GM13976 (cell line): ENCODE results near the gene MGAT5.

Experiments used
- DNase-seq: peaks from one replicate; pipeline ENCODE4 v3.0.0; 2012; ENCODE audit warnings: low spot score
- CTCF ChIP-seq: IDR thresholded peaks from 2 replicates; pipeline ENCODE4 v1.5.1; 2012; ENCODE audit warnings: borderline replicate concordance, mild to moderate bottlenecking; ENCODE audit not compliant: insufficient read depth; ENCODE audit errors: extremely low read depth, missing control alignments, control extremely low read depth
- in situ Hi-C: fragments of 300-500 bp; cut with MboI; formaldehyde crosslinking; loops from one replicate; pipeline ENCODE4 v1.12.0; 2022; ENCODE audit warnings: low sequenced_read_pairs, mixed read lengths, inconsistent platforms; ENCODE audit not compliant: unreplicated experiment

MGAT5 gene

GRCh38 chr2:134269972-134270735 is 16.3 kb downstream of the MGAT5 start:
- TF ChIP-seq CTCF: no peak
- DNase-seq: no peak
- in situ Hi-C loops: no loop called here

GRCh38 chr2:134271758-134272157 is 17.9 kb downstream of the MGAT5 start:
- TF ChIP-seq CTCF: no peak
- DNase-seq: peak; percentile 28
- in situ Hi-C loops: no loop called here

- TF ChIP-seq CTCF: no peak
- in situ Hi-C loops: no loop called here
- DNase-seq: no peak
Measured at GRCh38 chr2:134272806-134273205, 18.9 kb downstream of the MGAT5 start.

- in situ Hi-C loops: no loop called here
- no peak for DNase-seq
- no peak for TF ChIP-seq CTCF
Measured at GRCh38 chr2:134273256-134273983, 19.5 kb downstream of the MGAT5 start.

- in situ Hi-C loops: no loop called here
- no peak for TF ChIP-seq CTCF
- DNase-seq: no peak
Measured at GRCh38 chr2:134274121-134274520, 20.2 kb downstream of the MGAT5 start.

GRCh38 chr2:134275058-134275862 is 21.4 kb downstream of the MGAT5 start:
- DNase-seq: peak; percentile 58
- TF ChIP-seq CTCF: no peak
- in situ Hi-C loops: no loop called here
